NT2/D1 (cell line): ENCODE data around the gene GPX4.

Source experiments
- DNase-seq: peaks from one replicate; pipeline ENCODE4 v3.0.0-alpha.2; 2011; ENCODE audit warnings: low read depth, low spot score
- H3K27me3 ChIP-seq: 2 replicates; pipeline ENCODE4 v1.6.0; 2011; ENCODE audit warnings: mild to moderate bottlenecking; ENCODE audit not compliant: insufficient read length, insufficient read depth
- H3K36me3 ChIP-seq: 2 replicates; pipeline ENCODE4 v1.6.1; 2011; ENCODE audit warnings: mild to moderate bottlenecking, low read length, mixed read lengths; ENCODE audit not compliant: insufficient read depth, insufficient read length
- H3K4me1 ChIP-seq: 2 replicates; pipeline ENCODE4 v1.5.1; 2011; ENCODE audit not compliant: insufficient read depth, insufficient read length
- H3K4me3 ChIP-seq: 2 replicates; pipeline ENCODE4 v1.5.1; 2011; ENCODE audit warnings: low read depth; ENCODE audit not compliant: insufficient read length
- H3K9ac ChIP-seq: 2 replicates; pipeline ENCODE4 v1.6.0; 2011; ENCODE audit warnings: low read depth; ENCODE audit not compliant: insufficient read length
- H3K9me3 ChIP-seq: 2 replicates; pipeline ENCODE4 v1.5.1; 2011; ENCODE audit warnings: mild to moderate bottlenecking, low read length; ENCODE audit not compliant: insufficient read depth
- SUZ12 ChIP-seq: IDR thresholded peaks from 2 replicates; pipeline ENCODE4 v1.6.1; 2011; ENCODE audit not compliant: insufficient read length, insufficient read depth; ENCODE audit errors: extremely low read depth
- YY1 ChIP-seq: IDR thresholded peaks from 2 replicates; pipeline ENCODE4 v1.6.1; 2011; ENCODE audit not compliant: insufficient read length, insufficient read depth
- ZNF274 ChIP-seq: IDR thresholded peaks from 2 replicates; pipeline ENCODE4 v1.6.1; 2011; ENCODE audit warnings: mild to moderate bottlenecking, low read depth, low read length

Gene GPX4

GRCh38 chr19:1109032-1109551, 5.3 kb downstream of the GPX4 start:
- Histone ChIP-seq H3K9ac (no peak overlapping the region), H3K9me3 (no peaks in the 10 kb centered on the region), H3K27me3 (no peaks in the 10 kb centered on the region), H3K36me3 (peaks cover 76% of the 10 kb centered on the region), H3K4me3 (no peak overlapping the region), H3K4me1 (peaks cover 32% of the 10 kb centered on the region)
- TF ChIP-seq ZNF274 (no peak), SUZ12 (no peak), YY1 (no peak)
- DNase-seq, result no peak

- Histone ChIP-seq H3K9me3 (no peaks in the 10 kb centered on the region), H3K36me3 (peaks cover 79% of the 10 kb centered on the region)
- TF ChIP-seq YY1 (no peak), ZNF274 (no peak)
These were observed 6.2 kb downstream of the GPX4 start for GRCh38 chr19:1109697-1110671.

DNA sequence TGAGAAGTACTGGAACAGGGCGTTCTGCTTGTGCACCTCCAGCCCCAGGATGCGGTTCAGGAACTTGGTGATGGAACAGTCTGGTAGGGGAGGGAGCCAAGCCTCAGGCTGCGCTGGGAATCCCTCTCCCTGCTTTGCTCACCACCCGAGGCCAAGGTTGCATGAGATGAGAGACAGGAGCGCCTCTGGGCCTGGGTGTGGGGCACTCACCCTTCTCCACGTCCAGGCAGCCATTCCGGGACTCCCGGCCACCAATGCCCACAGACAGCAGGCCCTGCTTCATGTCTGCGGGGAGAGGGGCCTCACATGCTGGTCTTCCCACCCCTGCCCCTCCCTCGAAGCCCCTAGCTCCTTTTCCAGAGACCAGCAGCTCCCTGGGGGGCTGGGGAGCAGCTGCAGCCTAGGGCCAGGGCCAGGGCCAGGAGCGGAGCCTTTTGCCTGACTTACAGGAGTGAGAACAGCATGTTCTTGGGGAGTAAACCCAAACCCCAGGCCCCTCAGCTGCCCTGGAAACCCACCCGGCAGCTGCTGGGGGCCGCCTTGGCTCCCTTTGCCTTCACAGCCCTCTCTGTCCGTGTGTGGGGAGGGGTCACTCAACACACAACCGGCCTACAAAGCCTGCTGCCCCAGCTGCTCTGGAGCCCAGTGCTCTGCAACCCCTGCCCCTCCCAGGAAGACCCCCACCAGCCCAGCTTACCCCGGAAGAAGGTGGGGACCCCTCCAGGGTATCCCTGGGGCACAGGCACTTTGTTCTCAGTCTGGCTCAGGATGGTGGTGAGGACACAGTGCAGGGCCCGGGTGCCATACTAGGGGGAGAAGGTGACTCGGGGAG, 7.2 kb downstream of the GPX4 start:
- Histone ChIP-seq H3K36me3 (peaks cover 77% of the 10 kb centered on the region), H3K4me1 (peaks cover 28% of the 10 kb centered on the region), H3K4me3 (no peak overlapping the region), H3K27me3 (no peaks in the 10 kb centered on the region), H3K9me3 (no peaks in the 10 kb centered on the region), H3K9ac (no peak overlapping the region)
- DNase-seq, result no peak
- TF ChIP-seq ZNF274 (no peak), SUZ12 (no peak), YY1 (no peak)

More at GRCh38 chr19:1109697-1110671, 6.2 kb downstream of the GPX4 start:
- no peak overlapping the region for H3K9ac ChIP-seq
- DNase-seq, result no peak
- H3K4me3 ChIP-seq, result no peak overlapping the region
- no peaks in the 10 kb centered on the region for H3K27me3 ChIP-seq
- peaks cover 34% of the 10 kb centered on the region for H3K4me1 ChIP-seq

DNA sequence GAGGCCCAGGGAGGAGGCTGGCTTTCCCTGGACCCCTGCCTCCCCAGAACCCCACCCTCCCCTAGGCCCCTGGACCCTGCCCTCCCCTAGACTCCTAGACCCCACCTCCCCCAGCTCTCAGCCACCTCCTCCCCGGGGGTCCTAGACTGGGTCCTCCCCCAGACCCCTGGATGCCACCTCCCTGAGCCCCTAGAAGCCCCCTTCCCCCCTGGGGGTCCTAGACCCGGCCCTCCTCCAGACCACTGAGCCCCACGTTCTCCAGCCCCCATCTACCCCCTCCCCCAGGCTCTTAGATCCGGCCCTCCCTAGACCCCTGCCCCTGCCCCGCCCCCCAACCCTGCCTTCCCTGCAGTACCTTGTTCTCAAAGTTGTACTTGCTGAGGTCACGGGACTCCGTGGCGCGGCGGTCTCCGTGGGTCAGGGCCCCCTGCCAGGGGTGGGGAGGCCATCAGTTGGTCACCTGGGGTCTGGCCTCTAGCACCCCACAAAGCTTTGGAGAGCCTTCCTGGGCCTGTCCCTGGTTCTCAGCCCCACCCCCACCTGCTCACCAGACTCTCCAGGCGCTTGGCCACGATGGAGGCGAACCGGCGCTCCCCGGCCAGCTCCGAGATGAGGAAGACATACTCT, 8.0 kb downstream of the GPX4 start:
- TF ChIP-seq ZNF274 (no peak), YY1 (no peak), SUZ12 (no peak)
- H3K4me3 ChIP-seq, result no peak overlapping the region
- no peaks in the 10 kb centered on the region for H3K27me3 ChIP-seq
- DNase-seq, result no peak
- peaks cover 77% of the 10 kb centered on the region for H3K36me3 ChIP-seq
- H3K4me1 ChIP-seq, result peaks cover 27% of the 10 kb centered on the region
- H3K9me3 ChIP-seq, result no peaks in the 10 kb centered on the region
- H3K9ac ChIP-seq, result peak overlapping the region; percentile 42

GRCh38 chr19:1112268-1113029, 8.7 kb downstream of the GPX4 start:
- DNase-seq, result no peak
- Histone ChIP-seq H3K9ac (no peak overlapping the region), H3K27me3 (no peaks in the 10 kb centered on the region), H3K9me3 (no peaks in the 10 kb centered on the region), H3K4me3 (no peak overlapping the region), H3K36me3 (peaks cover 77% of the 10 kb centered on the region), H3K4me1 (peaks cover 27% of the 10 kb centered on the region)
- no peak for TF ChIP-seq YY1
- no peak for TF ChIP-seq ZNF274
- no peak for TF ChIP-seq SUZ12

DNA sequence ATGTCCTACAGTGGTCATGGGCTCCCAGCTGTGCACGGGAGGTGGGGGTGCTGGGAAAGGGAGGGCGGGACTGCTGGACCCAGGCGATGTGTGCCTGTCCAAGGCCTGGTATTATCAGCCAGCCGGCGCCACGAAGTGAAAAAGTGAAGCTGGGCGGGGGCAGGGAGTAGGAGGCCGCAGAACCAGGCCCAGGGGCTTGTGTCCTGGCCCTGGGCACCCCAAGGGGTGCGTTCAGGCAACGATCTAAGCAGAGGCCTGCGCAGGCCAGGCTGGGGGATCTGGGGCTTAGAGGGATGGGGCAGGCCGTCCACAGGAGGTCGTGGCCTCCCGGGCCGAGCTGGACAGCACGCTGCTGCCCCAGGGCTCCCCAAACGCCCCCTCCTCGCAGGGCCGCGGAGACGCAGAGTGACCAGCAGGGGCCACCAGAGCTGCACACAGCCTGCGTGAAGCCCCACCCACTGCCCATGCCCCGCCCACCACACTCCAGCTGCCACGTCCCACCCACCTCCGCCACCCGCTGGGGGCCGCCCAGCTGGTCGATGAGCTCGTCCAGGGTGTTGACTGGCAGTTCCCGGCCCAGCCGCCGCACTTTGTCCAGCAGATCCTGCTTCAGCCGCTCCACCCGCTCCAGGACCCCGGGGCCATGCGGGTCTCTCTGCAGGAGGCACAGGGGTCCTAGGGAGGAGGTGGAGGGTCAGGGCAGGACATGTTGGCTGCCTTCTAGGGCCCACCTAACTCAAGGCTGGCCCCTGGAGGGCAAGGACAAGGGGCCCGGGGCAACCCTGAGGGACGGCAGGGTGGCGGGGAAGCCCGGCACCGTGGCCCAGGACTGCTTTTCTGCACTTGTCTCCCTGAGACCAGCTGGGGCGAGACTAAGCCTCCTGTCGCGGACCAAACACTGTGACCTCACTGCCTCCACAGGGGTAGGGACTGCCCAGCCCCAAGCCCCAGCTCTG, 9.5 kb downstream of the GPX4 start:
- no peak for DNase-seq
- TF ChIP-seq YY1 (no peak), SUZ12 (no peak), ZNF274 (no peak)
- peaks cover 79% of the 10 kb centered on the region for H3K36me3 ChIP-seq
- H3K4me1 ChIP-seq, result peaks cover 31% of the 10 kb centered on the region
- H3K9me3 ChIP-seq, result no peaks in the 10 kb centered on the region
- H3K27me3 ChIP-seq, result no peaks in the 10 kb centered on the region
- H3K4me3 ChIP-seq, result no peak overlapping the region
- peak overlapping the region; percentile 17 for H3K9ac ChIP-seq
